ENCODE data around the gene IPO4.

IPO4 gene

DNA sequence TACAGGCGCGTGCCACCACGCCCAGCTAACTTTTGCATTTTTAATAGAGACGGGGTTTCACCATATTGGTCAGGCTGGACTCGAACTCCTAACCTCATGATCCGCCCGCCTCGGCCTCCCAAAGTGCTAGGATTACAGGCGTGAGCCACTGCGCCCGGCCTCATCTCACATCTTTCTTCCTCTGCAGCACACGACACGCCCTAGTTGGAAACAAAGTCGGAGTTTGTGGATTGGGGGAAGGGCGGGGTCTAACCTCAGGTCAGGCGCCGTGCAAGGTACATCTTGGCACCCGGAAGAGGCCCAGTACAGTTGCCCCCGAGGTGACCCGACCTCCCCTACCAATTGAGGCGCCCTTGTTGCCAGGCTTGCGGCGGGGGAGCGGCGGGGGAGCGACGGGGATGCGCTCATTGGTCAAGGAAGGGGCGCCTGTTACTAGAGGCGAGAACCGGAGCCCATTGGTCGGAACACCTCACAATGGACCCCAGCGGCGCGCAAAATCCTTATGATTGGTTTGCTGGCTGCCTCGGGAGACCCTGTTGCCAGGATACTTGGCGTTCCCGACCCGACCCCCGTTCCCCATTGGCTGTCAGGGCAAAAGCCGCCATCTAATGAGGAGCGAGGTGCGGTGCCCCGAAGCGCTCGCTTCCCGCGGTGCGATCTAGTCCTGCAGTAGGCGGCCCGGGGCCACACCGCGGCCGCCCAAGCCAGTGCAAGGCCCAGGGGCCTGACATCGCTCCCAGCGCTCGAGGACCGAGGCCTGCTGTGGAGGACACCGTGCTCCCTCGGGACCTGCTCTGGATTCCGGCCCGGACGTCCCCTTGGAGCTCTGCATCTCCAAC, 17.0 kb downstream of the IPO4 start, which contains the start of gene REC8:
Gene REC8, plus strand, starts transcription at position 659 of the 839 bp plus-strand sequence. CDS start 473 bp downstream, outside the sequence.
- peak; percentile 85 to 92 for DNase-seq

DNA sequence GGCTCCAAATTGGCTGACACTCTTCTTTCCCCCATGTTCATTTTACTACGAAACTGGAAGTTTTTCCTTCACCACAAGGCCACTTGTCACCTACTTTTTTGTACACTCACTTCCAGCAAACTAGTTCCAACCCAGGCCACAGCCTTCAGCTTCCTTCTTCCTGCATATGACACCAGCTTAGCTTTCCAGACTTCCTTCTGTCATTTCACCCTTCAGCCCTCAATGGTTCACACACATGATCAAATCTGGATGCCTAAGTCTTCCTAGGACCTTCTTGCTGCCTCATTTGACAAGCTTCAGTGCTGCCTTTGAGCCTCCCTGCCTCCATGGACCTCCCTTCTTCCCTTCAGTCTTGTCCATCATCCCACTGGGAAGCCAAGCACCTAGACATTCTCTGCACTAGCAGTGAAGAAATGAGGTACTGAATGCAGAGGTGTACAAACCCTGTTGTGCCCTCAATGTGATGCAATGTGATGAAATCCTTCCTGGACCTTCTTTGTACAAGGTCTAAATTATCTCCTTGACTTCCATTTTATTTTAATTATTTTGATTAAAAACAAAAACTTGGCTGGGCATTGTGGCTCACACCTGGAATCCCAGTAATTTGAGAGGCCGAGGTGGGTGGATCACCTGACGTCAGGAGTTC, 21.0 kb downstream of the IPO4 start:
- no peak for DNase-seq

DNA sequence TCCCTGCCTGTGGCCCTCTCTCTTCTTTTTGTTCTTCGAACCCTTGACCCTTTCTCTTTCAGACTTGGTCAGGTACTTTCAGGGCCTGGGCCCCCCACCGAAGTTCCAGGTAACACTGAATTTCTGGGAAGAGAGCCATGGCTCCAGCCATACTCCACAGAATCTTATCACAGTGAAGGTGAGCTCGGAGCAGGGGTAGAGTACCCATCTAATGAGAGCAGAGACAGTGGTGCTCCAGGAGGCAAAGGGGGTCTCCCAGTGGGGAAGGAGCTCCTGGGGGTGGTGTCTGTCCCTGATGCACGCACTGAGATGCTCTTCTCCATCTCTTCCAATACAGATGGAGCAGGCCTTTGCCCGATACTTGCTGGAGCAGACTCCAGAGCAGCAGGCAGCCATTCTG, 22.8 kb downstream of the IPO4 start:
- no peak for DNase-seq

DNA sequence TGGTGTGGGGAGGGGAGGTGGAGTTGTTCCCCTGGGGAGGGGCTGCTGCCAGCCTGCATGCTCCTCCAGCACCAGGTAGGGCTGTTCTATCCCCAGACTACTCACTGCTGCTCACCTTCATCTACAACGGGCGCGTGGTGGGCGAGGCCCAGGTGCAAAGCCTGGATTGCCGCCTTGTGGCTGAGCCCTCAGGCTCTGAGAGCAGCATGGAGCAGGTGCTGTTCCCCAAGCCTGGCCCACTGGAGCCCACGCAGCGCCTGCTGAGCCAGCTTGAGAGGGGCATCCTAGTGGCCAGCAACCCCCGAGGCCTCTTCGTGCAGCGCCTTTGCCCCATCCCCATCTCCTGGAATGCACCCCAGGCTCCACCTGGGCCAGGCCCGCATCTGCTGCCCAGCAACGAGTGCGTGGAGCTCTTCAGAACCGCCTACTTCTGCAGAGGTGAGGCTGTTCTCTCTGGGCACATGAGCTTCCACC, 24.1 kb downstream of the IPO4 start:
- no peak for DNase-seq

DNA sequence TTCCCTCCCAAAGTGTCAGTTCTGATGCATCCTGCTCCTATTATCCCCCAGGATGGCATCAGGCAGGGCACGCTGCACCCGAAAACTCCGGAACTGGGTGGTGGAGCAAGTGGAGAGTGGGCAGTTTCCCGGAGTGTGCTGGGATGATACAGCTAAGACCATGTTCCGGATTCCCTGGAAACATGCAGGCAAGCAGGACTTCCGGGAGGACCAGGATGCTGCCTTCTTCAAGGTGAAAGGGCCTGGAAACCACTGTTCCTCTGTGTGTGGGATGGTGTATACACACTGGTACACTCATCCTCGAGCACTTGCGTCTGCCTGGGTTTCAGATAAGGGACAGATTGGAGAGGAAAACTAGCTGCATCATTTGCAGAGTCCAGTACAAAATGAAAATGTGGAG, 26.5 kb downstream of the IPO4 start:
- DNase-seq: no peak

DNA sequence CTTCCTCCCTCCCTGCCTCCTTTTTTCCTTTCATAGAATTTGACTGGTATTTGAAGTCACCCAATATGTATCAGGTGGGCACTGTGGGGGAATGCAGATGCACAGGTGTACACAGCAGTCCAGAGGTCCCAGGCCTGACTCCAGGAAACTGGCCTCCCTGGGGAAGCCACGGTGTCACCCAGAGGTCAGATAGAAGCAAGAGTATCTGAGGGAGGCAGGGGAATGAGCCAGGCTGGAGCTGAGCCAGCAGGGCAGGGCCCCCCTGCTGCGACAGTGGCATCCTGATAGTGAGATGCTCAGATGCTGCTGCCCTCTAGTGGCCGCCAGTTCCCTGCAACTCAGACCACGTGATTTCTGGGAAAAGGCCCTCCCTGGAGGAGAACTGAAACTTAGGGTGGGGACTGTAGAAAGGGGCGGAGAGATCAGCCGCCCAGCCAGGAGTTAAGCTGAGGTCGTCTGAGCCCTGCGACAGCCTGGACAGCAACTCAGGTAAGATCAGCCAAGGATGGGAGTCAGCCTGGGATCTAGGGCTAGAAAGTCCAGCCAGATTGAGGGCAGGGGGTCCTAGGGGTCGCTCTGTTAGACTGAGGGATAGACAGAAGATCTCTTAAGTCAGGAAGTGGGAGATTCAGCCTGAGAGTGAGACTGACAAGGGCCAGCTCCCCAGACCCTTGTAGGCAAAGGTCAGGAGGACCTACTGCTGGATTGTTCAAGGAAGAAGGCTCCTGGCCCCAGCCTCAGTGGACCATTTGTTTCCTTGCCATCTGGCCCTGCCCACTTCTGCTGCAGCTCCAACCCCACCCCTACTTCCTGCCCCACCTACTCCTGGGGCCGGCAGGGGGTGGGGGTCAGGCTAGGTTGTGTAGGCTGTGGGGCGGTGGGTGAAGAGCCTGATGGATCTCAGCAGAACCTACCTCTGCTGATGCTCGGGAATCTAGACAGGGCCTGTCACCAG, 27.5 kb downstream of the IPO4 start, which contains the start of gene IRF9:
Gene IRF9, plus strand, starts transcription at position 416 of the 955 bp plus-strand sequence. CDS start 880 bp downstream, outside the sequence.
- DNase-seq: peak in 1 of 2 experiments; percentile 65

DNA sequence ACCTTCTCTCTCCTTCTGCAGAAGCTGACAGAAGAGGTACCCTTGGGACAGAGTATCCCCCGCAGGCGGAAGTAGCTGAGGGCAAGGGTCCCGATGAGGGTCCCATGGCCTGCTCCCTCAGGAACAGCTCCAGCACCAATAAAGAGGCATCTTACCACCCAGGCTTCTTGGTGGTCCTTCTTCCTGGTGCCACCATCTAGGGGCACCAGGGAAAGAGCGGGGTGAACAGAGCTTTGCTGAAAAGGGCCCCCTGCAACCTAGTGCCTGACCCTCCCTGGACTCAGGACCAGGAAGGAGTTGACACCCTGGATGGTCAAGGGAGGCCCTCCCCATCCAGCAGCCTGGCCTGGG, 28.1 kb downstream of the IPO4 start:
- no peak for DNase-seq

DNA sequence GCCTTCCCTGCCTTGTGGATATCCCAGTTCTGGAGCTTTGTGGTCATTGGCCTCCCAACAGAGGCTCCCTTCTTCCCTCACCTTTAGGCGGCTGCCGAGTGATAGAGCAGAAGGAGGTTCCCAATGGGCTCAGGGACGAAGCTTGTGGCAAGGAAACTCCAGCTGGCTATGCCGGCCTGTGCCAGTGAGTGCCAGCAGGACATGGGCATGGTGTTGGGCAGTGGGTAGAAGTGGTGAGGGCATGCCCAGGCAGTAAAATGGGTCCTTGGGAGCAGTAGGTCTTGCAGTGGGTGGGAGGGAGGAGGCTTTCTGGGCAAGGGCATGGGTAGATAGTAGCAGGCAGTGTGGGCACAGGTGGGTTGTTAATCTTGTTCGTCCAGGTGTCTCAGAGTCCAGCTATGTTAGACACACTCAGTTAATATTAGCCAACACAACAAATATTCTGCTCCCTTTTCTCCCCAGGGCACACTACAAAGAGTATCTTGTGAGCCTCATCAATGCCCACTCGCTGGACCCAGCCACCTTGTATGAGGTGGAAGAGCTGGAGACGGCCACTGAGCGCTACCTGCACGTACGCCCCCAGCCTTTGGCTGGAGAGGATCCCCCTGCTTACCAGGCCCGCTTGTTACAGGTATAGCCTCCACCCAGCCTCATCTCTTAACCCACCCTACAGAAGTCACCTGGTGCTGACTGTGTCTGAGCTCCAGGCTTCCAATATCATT, 28.7 kb downstream of the IPO4 start:
- DNase-seq: no peak

DNA sequence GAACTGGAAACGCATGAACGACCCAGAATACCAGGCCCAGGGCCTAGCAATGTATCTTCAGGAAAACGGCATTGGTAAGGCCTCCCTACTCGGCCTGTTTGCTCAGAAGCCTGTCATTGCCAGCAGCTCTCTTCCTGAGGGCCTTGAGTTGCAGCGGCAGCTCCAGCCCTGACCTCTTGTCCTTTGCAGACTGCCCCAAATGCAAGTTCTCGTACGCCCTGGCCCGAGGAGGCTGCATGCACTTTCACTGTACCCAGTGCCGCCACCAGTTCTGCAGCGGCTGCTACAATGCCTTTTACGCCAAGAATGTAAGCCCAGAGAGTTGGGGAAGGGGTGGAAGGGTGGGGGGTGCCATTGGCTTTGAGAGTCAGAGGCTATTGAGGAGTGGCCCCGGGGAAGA, 31.3 kb downstream of the IPO4 start:
- no peak for DNase-seq

DNA sequence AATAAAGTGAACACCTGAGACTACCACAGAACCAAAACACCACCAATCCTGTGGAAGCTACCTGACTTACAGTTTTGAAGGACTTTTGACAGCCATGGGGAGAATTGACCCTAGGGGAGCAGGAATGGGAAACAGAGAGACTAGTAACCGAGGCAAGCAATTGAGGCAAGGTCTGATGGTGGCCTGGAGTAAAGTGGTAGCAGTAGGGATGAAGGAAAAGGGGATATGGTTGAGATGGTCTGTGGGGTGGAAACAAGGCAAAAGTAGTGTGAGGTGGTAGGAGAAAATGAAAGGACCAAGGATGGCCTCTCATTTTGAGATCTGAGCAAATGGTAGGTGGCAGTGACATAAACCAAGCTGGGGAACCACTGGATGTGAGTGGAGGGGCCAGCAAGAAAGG, 31.8 kb downstream of the IPO4 start:
- no peak for DNase-seq

DNA sequence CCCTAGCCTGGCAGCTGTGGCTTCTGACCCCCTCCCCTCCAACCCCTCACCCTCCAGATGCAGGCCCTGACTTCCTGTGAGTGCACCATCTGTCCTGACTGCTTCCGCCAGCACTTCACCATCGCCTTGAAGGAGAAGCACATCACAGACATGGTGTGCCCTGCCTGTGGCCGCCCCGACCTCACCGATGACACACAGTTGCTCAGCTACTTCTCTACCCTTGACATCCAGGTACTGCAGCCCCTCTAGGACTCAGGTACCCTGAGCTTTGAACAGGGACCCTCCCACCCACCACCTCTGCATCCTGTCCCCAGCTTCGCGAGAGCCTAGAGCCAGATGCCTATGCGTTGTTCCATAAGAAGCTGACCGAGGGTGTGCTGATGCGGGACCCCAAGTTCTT, 33.5 kb downstream of the IPO4 start:
- DNase-seq: no peak

DNA sequence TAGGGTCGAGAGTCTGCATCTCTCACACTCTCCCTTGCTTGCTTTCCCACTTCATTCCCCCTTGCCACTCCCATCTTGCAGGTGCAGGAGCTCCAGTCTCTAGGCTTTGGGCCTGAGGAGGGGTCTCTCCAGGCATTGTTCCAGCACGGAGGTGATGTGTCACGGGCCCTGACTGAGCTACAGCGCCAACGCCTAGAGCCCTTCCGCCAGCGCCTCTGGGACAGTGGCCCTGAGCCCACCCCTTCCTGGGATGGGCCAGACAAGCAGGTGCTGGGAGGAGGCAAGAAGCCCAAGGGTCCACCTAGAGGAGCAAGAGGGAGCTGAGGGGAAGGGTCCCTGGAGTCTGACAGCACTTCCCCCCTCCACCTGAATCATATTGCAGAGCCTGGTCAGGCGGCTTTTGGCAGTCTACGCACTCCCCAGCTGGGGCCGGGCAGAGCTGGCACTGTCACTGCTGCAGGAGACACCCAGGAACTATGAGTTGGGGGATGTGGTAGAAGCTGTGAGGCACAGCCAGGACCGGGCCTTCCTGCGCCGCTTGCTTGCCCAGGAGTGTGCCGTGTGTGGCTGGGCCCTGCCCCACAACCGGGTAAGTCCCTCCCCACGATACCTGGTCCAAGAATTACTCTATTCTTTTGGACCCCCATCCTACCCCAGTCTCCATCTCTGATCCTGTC, 37.1 kb downstream of the IPO4 start:
- DNase-seq: no peak

DNA sequence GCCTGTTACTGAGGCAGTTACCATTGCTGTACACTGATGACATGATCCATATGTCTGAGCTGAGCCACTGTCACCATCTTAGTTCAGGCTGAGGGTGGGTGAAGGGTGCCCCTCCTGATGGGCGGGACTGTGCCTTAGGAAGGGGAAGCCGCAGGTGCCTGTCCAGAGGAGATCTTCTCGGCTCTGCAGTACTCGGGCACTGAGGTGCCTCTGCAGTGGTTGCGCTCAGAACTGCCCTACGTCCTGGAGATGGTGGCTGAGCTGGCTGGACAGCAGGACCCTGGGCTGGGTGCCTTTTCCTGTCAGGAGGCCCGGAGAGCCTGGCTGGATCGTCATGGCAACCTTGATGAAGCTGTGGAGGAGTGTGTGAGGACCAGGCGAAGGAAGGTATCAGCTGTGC, 37.6 kb downstream of the IPO4 start:
- DNase-seq: no peak

DNA sequence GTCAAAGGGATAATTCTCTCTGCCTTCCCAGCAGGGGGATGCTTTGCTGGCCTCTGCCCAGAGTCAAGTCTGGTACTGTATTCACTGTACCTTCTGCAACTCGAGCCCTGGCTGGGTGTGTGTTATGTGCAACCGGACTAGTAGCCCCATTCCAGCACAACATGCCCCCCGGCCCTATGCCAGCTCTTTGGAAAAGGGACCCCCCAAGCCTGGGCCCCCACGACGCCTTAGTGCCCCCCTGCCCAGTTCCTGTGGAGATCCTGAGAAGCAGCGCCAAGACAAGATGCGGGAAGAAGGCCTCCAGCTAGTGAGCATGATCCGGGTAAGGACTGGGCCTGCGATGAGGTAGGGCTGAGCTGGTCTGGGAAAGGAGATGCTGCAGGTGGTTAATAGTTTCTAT, 38.0 kb downstream of the IPO4 start:
- DNase-seq: no peak

DNA sequence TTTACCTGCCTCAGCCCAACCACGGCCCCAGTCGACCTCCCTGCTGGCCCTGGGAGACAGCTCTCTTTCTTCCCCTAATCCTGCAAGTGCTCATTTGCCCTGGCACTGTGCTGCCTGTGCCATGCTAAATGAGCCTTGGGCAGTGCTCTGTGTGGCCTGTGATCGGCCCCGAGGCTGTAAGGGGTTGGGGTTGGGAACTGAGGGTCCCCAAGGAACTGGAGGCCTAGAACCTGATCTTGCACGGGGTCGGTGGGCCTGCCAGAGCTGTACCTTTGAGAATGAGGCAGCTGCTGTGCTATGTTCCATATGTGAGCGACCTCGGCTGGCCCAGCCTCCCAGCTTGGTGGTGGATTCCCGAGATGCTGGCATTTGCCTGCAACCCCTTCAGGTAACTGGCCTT, 38.6 kb downstream of the IPO4 start:
- no peak for DNase-seq

DNA sequence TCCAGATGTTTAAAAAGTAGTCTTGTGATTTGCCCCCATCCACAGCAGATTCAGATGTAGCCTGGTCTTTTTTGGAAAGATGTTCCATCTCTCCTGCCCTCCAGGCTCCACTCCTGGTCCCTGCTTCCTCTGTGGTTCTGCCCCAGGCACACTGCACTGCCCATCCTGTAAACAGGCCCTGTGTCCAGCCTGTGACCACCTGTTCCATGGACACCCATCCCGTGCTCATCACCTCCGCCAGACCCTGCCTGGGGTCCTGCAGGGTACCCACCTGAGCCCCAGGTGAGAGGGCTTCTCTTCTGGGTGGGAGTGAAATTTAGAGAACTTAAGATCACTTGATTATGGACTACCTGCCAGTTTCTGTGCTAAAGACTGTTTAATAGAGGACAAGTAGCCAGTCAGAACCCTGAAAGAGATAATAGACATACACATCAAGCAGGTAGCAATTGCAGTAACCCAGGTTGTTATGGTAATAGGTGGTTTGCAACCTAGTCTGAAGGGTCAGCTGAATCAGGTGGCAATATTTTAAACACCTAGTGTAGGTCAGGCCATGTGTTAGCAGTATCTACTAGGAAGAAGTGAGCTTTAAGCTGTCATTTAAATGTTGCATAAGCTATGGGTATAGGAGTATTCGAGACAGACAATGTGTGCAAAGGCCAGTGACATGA, 39.2 kb downstream of the IPO4 start:
- no peak for DNase-seq

DNA sequence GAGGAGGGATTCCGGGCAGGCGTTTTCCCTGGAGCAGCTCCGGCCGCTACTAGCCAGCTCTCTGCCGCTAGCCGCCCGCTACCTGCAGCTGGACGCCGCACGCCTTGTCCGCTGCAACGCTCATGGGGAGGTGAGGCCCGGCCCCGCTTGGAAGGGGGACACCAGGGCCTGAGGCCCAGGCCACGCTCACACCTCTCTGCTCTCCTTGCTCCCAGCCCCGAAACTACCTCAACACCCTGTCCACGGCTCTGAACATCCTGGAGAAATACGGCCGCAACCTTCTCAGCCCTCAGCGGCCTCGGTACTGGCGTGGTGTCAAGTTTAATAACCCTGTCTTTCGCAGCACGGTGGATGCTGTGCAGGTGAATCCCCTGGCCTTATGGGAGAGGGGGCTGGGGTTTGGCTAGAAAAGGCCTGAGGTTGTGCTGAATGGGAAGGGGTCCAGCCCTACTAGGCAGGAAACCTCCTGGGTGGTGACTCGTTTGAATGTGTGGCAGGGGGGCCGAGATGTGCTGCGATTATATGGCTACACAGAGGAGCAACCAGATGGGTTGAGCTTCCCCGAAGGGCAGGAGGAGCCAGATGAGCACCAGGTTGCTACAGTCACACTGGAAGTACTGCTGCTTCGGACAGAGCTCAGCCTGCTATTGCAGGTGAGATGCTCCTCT, 40.7 kb downstream of the IPO4 start:
- DNase-seq: no peak

DNA sequence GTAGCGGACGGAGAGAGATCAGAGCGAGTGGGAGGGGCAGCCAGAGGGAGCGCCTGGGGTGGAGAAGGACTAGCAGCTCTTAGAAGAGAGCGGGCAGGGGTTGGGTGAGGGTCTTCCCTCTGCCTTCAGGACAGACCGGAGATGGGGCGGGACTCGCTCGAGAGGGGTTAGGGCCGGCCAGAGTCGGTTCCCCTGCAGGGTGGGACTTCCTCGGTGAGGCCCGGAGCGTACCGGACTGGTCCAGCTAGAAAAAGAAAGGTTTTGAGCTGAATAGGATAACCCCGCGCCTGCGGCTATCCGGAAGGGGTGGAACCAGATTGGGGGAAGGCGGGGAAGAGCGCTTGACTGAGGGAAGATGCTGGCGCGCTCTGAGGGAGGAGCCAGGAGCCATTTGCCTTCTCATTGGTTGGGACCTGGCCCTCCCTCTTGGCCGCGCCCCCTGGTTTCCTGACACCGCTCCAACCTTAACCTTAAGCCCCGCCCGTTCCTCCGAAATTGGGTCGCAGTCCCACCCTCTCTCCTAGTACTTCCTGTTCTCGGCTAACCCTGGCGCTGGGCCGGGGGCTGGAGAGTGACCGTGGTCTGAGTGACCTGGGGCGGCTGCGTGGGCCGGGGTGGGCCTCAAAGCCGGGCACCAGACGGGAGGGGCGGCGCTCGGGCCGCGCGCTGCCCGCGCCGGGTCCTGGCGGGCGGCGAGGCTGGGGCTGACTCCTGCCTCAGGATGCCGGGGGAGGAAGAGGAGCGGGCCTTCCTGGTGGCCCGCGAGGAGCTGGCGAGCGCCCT, 41.4 kb downstream of the IPO4 start, which contains the start of gene RNF31:
Gene RNF31, plus strand, starts transcription at position 521 of the 783 bp plus-strand sequence. Its CDS starts 201 bp downstream, at position 722.
- peak; percentile 89 to 98 for DNase-seq

DNA sequence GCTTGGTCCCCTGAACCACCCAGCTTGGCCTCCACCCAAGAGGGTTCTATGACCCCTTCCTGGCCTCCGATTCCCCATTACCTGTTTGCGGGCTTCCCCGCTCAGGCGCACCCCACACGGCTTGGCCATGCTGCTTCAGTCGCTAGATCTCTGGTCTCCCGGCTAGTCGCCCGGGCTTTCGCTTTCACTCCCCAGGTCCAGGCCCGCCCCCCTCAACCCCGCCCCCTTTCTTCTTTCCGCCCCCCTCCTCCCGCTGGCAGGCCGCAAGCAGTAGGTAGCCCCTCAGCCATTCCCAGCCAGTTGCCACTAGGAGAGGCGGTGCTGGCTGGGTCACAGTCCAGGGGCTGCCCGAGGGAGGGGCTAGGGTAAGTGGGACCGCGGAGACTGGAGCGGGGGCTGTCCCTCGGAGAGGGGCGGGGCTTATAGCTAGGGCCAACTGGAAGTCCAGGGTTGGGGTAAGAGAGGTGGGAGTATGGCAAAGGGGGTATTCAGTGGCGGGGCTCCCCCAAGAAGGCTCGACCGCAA, 42.1 kb downstream of the IPO4 start, which contains the start of gene PSME2:
Gene PSME2, minus strand, starts transcription at position 158 of the 525 bp plus-strand sequence. Its CDS starts 29 bp downstream, at position 129.
- peak in 1 of 2 experiments; percentile 25 for DNase-seq

Measured in cerebellar nuclear complex (tissue), 1 donor.